ENCODE results near the gene B4GALT6.

Gene B4GALT6

GRCh38 chr18:31590570-31590969 is 93.8 kb downstream of the B4GALT6 start:
- no peak for DNase-seq

- no peak for DNase-seq
Measured at GRCh38 chr18:31587529-31587928, 96.9 kb downstream of the B4GALT6 start.

GRCh38 chr18:31586616-31587015 is 97.8 kb downstream of the B4GALT6 start:
- DNase-seq = no peak

DNA sequence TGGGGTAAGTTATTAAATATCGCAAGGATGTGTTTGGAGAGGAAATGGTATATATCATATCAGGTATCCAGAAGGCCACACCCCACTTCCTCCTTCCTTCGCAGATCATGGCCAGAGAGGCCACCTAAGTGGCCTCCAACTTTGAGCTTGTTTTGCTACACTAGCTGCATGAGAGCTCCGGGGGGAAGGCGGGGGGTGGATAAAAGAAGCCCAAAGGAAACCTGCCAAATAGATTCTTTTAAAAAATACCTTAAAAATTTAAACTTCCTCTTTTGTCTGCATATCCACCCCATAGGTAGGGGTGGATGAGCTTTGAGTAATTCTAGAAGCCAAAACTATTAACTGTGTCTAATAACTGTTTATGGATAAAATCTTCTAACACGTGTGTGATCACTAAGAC is 98.4 kb downstream of the B4GALT6 start:
- DNase-seq = no peak

DNA sequence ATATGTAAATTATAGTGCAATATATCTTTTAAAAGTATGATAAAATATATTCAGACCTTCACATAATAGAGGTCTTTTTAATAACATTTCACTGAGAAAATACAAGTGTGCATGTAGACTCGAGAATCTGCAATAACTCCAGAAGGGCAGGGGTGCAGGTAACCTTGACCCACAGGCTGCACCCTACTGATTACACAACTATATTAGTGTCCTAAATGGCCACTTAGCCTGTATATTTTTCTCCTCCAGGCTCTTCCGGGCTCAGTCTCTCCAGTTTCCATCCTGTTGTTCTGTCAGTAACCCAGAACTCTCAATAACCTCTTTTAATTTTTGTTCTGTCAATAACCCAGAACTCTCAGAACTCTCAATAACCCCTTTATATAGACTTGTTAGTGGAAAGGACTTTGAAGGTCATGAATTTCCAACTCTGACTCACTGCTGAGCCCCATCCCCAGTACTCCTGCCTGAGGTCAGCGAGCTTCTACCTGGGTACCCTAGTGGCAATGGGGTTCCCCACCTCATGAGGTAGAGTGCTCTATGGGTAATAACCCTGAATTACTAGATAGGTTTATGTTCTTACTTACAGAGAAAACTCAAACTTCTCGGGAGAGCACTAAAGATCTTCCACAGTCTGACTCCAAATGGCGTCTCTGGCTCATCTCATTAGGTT is 101.1 kb downstream of the B4GALT6 start:
- DNase-seq = no peak

DNA sequence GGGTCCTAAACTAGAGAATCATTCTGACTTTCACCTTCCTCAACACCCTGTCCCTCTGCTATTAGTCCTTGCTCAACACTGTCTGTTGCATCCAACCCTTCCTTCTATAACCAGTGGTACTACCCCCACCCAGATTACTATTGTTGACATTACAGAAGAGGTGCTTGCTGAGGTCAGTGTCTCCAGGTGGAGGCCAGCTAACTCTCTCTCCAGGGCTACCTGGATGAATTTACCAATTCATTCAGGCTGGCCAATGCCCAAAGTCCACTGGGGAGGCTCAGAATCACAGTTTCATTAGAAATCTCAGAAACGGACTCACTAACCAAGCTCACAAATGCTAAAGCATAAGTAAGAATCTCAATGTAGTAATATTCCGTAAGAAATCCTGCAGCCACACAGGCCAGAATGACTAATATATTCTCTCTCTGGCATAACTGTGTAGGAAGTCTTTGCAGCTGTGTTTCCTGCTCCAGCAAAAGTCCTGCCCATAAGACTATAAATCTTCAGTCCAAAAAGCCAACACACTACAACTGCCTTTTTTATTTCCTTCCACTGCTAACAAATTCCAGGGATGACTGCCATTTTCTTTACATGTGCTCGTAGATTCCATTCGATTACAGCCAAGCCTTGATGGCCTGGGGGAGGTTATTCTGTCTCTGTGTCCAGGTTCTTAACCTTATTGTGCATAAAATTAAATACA is 102.7 kb downstream of the B4GALT6 start:
- no peak for DNase-seq

- no peak for DNase-seq
Measured at GRCh38 chr18:31579375-31579774, 105.0 kb downstream of the B4GALT6 start.

GRCh38 chr18:31578126-31578525 is 106.3 kb downstream of the B4GALT6 start:
- DNase-seq = no peak

- DNase-seq = no peak
Measured at GRCh38 chr18:31577195-31577594, 107.2 kb downstream of the B4GALT6 start.

GRCh38 chr18:31576670-31577069 is 107.7 kb downstream of the B4GALT6 start:
- no peak for DNase-seq

- no peak for DNase-seq
Measured at GRCh38 chr18:31575515-31576257, 108.7 kb downstream of the B4GALT6 start.

- DNase-seq = no peak
Measured at GRCh38 chr18:31574359-31574758, 110.0 kb downstream of the B4GALT6 start.

Measured in NCI-H774 (cell line).